Stimulated activated CD8-positive, alpha-beta memory T cell treated with anti-CD3 and anti-CD28 coated beads, Interleukin-15, amount 100 ng/mL, for 4 hours (primary cell): ENCODE results near the gene INIP.
"Not testable (repeated sequence)": the region's sequence is repeated elsewhere in the genome, so short reads cannot be mapped to it uniquely, and the experiment has no call there.

Experiments used
- DNase-seq, 2 donors: peaks; one replicate each; pipeline ENCODE4 v3.0.0-alpha.2; 2020; ENCODE audit warnings: low read depth in 2 of 2

INIP gene

GRCh38 chr9:112743216-112743836 lies 25.4 kb upstream of the INIP start:
- no peak for DNase-seq

- DNase-seq, result no peak
These were observed 17.0 kb upstream of the INIP start for GRCh38 chr9:112734892-112735291.

GRCh38 chr9:112731971-112732370 lies 14.1 kb upstream of the INIP start:
- DNase-seq, result no peak

GRCh38 chr9:112728401-112728800 lies 10.5 kb upstream of the INIP start:
- no peak for DNase-seq

GRCh38 chr9:112726428-112726827 lies 8.5 kb upstream of the INIP start:
- DNase-seq, result no peak

- no peak for DNase-seq
These were observed 8.0 kb upstream of the INIP start for GRCh38 chr9:112725961-112726360.

- DNase-seq, result not testable (repeated sequence)
These were observed 4.8 kb upstream of the INIP start for GRCh38 chr9:112722749-112723148.

- no peak for DNase-seq
These were observed 2.3 kb upstream of the INIP start for GRCh38 chr9:112720113-112720780.

GRCh38 chr9:112719696-112720095 lies 1.8 kb upstream of the INIP start:
- no peak for DNase-seq

- DNase-seq, result no peak
These were observed 1.3 kb upstream of the INIP start for GRCh38 chr9:112719241-112719691.

GRCh38 chr9:112712678-112713077 lies 5.2 kb downstream of the INIP start:
- no peak for DNase-seq

GRCh38 chr9:112711050-112711689 lies 6.7 kb downstream of the INIP start:
- DNase-seq, result no peak

- no peak for DNase-seq
These were observed 12.0 kb downstream of the INIP start for GRCh38 chr9:112705768-112706427.

- no peak for DNase-seq
These were observed 14.6 kb downstream of the INIP start for GRCh38 chr9:112703304-112703703.

GRCh38 chr9:112700085-112700484 lies 17.8 kb downstream of the INIP start:
- DNase-seq, result no peak

GRCh38 chr9:112699230-112699629 lies 18.7 kb downstream of the INIP start:
- DNase-seq, result no peak

GRCh38 chr9:112696461-112696860 lies 21.5 kb downstream of the INIP start:
- DNase-seq, result no peak

- DNase-seq, result no peak
These were observed 23.0 kb downstream of the INIP start for GRCh38 chr9:112694706-112695555.

- no peak for DNase-seq
These were observed 28.7 kb downstream of the INIP start for GRCh38 chr9:112689161-112689740.

GRCh38 chr9:112680731-112681402 lies 37.0 kb downstream of the INIP start:
- DNase-seq, result no peak

- no peak for DNase-seq
These were observed 40.9 kb downstream of the INIP start for GRCh38 chr9:112677040-112677439.
